H9 (cell line): ENCODE results near the gene STK31. TPM values are rescaled to one million over a fixed set of nuclear protein-coding genes. Genes with fewer than 3 reads are reported as not detected.

Experiments used
- DNase-seq: peaks from one replicate; pipeline ENCODE4 v3.0.0-alpha.2; 2017
- H2AFZ ChIP-seq: one replicate; pipeline ENCODE4 v1.6.1; 2013; ENCODE audit warnings: mild to moderate bottlenecking, low read length, control low read depth, moderate library complexity
- H2AK5ac ChIP-seq: 2 replicates; pipeline ENCODE4 v1.6.1; 2013; ENCODE audit warnings: low read length, control low read depth, mixed read lengths; ENCODE audit not compliant: insufficient read length
- H2BK120ac ChIP-seq: one replicate; pipeline ENCODE4 v1.6.1; 2013; ENCODE audit warnings: low read depth, mild to moderate bottlenecking, low read length, control low read depth, inconsistent platforms; ENCODE audit not compliant: poor library complexity, severe bottlenecking
- H2BK12ac ChIP-seq: 2 replicates; pipeline ENCODE4 v1.6.1; 2013; ENCODE audit warnings: low read length, control low read depth, mixed read lengths, low read depth; ENCODE audit not compliant: insufficient read length
- H2BK15ac ChIP-seq: 2 replicates; pipeline ENCODE4 v1.6.1; 2013; ENCODE audit warnings: low read depth, low read length, control low read depth
- H2BK20ac ChIP-seq: one replicate; pipeline ENCODE4 v1.6.1; 2013; ENCODE audit warnings: low read depth, mild to moderate bottlenecking, low read length, control low read depth, inconsistent platforms; ENCODE audit not compliant: poor library complexity, severe bottlenecking
- H2BK5ac ChIP-seq: 2 replicates; pipeline ENCODE4 v1.6.1; 2013; ENCODE audit warnings: low read length, control low read depth, mixed read lengths; ENCODE audit not compliant: insufficient read length
- H3K14ac ChIP-seq: 2 replicates; pipeline ENCODE4 v1.6.1; 2013; ENCODE audit warnings: low read length, control low read depth; ENCODE audit not compliant: insufficient read depth
- H3K18ac ChIP-seq: 2 replicates; pipeline ENCODE4 v1.6.1; 2013; ENCODE audit warnings: low read depth, mild to moderate bottlenecking, mixed read lengths, low read length, control low read depth; ENCODE audit not compliant: insufficient read length
- H3K23ac ChIP-seq: 2 replicates; pipeline ENCODE4 v1.6.1; 2013; ENCODE audit warnings: low read length, control low read depth, mixed read lengths, low read depth; ENCODE audit not compliant: insufficient read length
- H3K23me2 ChIP-seq: 2 replicates; pipeline ENCODE4 v1.6.1; 2013; ENCODE audit warnings: low read depth, mild to moderate bottlenecking, mixed read lengths, low read length, control low read depth; ENCODE audit not compliant: insufficient read length, poor library complexity, severe bottlenecking
- H3K27ac ChIP-seq: 2 replicates; pipeline ENCODE4 v1.5.1; 2013; ENCODE audit warnings: low read length, control low read depth, mixed read lengths, low read depth; ENCODE audit not compliant: insufficient read length
- H3K27me3 ChIP-seq: 2 replicates; pipeline ENCODE4 v1.6.1; 2013; ENCODE audit warnings: low read length, control low read depth, inconsistent platforms; ENCODE audit not compliant: insufficient read depth
- H3K4ac ChIP-seq: 2 replicates; pipeline ENCODE4 v1.6.1; 2013; ENCODE audit warnings: low read depth, mild to moderate bottlenecking, control low read depth, inconsistent platforms, low read length, moderate library complexity
- H3K4me1 ChIP-seq: 2 replicates; pipeline ENCODE4 v1.6.1; 2013; ENCODE audit warnings: low read length, control low read depth, inconsistent platforms; ENCODE audit not compliant: insufficient read depth
- H3K4me2 ChIP-seq: 2 replicates; pipeline ENCODE4 v1.6.1; 2013; ENCODE audit warnings: low read length, control low read depth, mixed read lengths; ENCODE audit not compliant: insufficient read length, insufficient read depth
- H3K56ac ChIP-seq: 2 replicates; pipeline ENCODE4 v1.6.1; 2013; ENCODE audit warnings: low read depth, mild to moderate bottlenecking, mixed read lengths, low read length, control low read depth; ENCODE audit not compliant: insufficient read length
- H3K79me1 ChIP-seq: 2 replicates; pipeline ENCODE4 v1.6.1; 2013; ENCODE audit warnings: low read depth, mild to moderate bottlenecking, moderate library complexity, low read length, control low read depth, inconsistent platforms; ENCODE audit not compliant: insufficient read depth, poor library complexity, severe bottlenecking
- H3K79me2 ChIP-seq: 2 replicates; pipeline ENCODE4 v1.6.1; 2013; ENCODE audit warnings: low read length, control low read depth, inconsistent platforms; ENCODE audit not compliant: insufficient read depth
- H3K9ac ChIP-seq: 2 replicates; pipeline ENCODE4 v1.6.1; 2013; ENCODE audit warnings: low read length, control low read depth, mixed read lengths; ENCODE audit not compliant: insufficient read length; ENCODE audit errors: extremely low read depth
- H3K9me3 ChIP-seq: one replicate; pipeline ENCODE4 v1.6.1; 2013; ENCODE audit warnings: low read depth, low read length, inconsistent platforms; ENCODE audit not compliant: control insufficient read depth
- H3T11ph ChIP-seq: one replicate; pipeline ENCODE4 v1.6.1; 2013; ENCODE audit warnings: mild to moderate bottlenecking, low read length, control low read depth, inconsistent platforms
- H4K20me1 ChIP-seq: one replicate; pipeline ENCODE4 v1.6.1; 2013; ENCODE audit not compliant: control insufficient read depth, insufficient read length, insufficient read depth
- H4K5ac ChIP-seq: 2 replicates; pipeline ENCODE4 v1.6.1; 2013; ENCODE audit warnings: low read depth, mild to moderate bottlenecking, mixed read lengths, low read length, control low read depth; ENCODE audit not compliant: insufficient read length
- H4K8ac ChIP-seq: replicated peaks from 2 replicates; pipeline ENCODE4 v1.6.1; 2013; ENCODE audit warnings: low read length, control low read depth, mixed read lengths, low read depth; ENCODE audit not compliant: insufficient read length
- H4K91ac ChIP-seq: 2 replicates; pipeline ENCODE4 v1.6.1; 2013; ENCODE audit warnings: low read depth, mild to moderate bottlenecking, moderate library complexity, mixed read lengths, low read length, control low read depth; ENCODE audit not compliant: insufficient read length
- H3K27ac Mint-ChIP-seq, 3 experiments: 2 replicates in 2 of 3; 3 replicates in 1 of 3; pipeline ENCODE4 v1.8.0; 2020 to 2021; ENCODE audit warnings: mixed read lengths in 3 of 3, mild to moderate bottlenecking in 1 of 3, moderate library complexity in 1 of 3
- H3K27me3 Mint-ChIP-seq: 2 replicates; pipeline ENCODE4 v1.8.0; 2021; ENCODE audit warnings: low read depth, mild to moderate bottlenecking, moderate library complexity, mixed read lengths
- H3K36me3 Mint-ChIP-seq, 3 experiments: 2 replicates in 2 of 3; 3 replicates in 1 of 3; pipeline ENCODE4 v1.8.0; 2020 to 2021; ENCODE audit warnings: low read depth in 3 of 3, mixed read lengths in 3 of 3; ENCODE audit not compliant: insufficient read depth in 1 of 3
- H3K4me1 Mint-ChIP-seq, 2 experiments: 2 replicates each; pipeline ENCODE4 v1.8.0; 2020; ENCODE audit warnings: mixed read lengths in 2 of 2
- H3K4me3 Mint-ChIP-seq, 2 experiments: 2 replicates in 1 of 2; 3 replicates in 1 of 2; pipeline ENCODE4 v1.8.0; 2020 to 2021; ENCODE audit warnings: mild to moderate bottlenecking in 2 of 2, mixed read lengths in 2 of 2, moderate library complexity in 1 of 2
- H3K9me3 Mint-ChIP-seq, 2 experiments: 2 replicates in 1 of 2; 3 replicates in 1 of 2; pipeline ENCODE4 v1.8.0; 2020; ENCODE audit warnings: mild to moderate bottlenecking in 2 of 2, mixed read lengths in 2 of 2, moderate library complexity in 1 of 2
- WGBS: extraction: QIAGEN DNeasy Blood & Tissue Kit; methylation state at CpG from one replicate; pipeline ENCODE4 v1.1.7; 2013; ENCODE audit warnings: missing lambda C conversion rate, low lambda C conversion rate, mixed read lengths; ENCODE audit not compliant: insufficient read length; ENCODE audit errors: extremely low coverage; 5-methylcytosine and 5-hydroxymethylcytosine counted together
- total RNA-seq: library from RNA; stranded (reverse); gene quantifications from 2 replicates; pipeline ENCODE4 v1.2.1, GENCODE V29; 2021
- TF ChIP-seq, protein P1 (sequence below): fragments of 200-600 bp; sonication (generic); conservative IDR thresholded peaks from 3 replicates; pipeline ENCODE4 v1.8.0; 2021; ENCODE audit warnings: antibody characterized with exemption, mild to moderate bottlenecking

STK31 gene
- total RNA-seq, 1 experiment from 2014 or later: 0.24 TPM

GRCh38 chr7:23765943-23766342 is 55.9 kb downstream of the STK31 start:
- Histone ChIP-seq H3K23me2 (no peaks in the 10 kb centered on the region), H2BK5ac (no peak overlapping the region), H3K79me2 (no peaks in the 10 kb centered on the region), H3K23ac (no peak overlapping the region), H3K27me3 (no peaks in the 10 kb centered on the region), H2AFZ (no peak overlapping the region), H4K8ac (no peak overlapping the region), H3K4me2 (no peak overlapping the region), H2BK20ac (no peak overlapping the region), H2BK15ac (no peak overlapping the region), H2BK120ac (no peak overlapping the region), H3K14ac (no peak overlapping the region), H3K4ac (no peak overlapping the region), H2AK5ac (no peak overlapping the region), H3K9ac (no peak overlapping the region), H4K5ac (no peak overlapping the region), H3K18ac (no peak overlapping the region), H4K20me1 (no peaks in the 10 kb centered on the region), H3K9me3 (no peaks in the 10 kb centered on the region), H3K4me1 (no peaks in the 10 kb centered on the region), H3K79me1 (no peaks in the 10 kb centered on the region), H3K27ac (no peak overlapping the region), H3K56ac (no peak overlapping the region), H2BK12ac (no peak overlapping the region), H4K91ac (no peak overlapping the region), H3T11ph (no peak overlapping the region)
- no peak for DNase-seq
- H3K9me3 Mint-ChIP-seq: no peaks in the 10 kb centered on the region
- H3K27ac Mint-ChIP-seq: no peak overlapping the region
- H3K4me3 Mint-ChIP-seq: no peak overlapping the region
- TF ChIP-seq, protein P1, sequence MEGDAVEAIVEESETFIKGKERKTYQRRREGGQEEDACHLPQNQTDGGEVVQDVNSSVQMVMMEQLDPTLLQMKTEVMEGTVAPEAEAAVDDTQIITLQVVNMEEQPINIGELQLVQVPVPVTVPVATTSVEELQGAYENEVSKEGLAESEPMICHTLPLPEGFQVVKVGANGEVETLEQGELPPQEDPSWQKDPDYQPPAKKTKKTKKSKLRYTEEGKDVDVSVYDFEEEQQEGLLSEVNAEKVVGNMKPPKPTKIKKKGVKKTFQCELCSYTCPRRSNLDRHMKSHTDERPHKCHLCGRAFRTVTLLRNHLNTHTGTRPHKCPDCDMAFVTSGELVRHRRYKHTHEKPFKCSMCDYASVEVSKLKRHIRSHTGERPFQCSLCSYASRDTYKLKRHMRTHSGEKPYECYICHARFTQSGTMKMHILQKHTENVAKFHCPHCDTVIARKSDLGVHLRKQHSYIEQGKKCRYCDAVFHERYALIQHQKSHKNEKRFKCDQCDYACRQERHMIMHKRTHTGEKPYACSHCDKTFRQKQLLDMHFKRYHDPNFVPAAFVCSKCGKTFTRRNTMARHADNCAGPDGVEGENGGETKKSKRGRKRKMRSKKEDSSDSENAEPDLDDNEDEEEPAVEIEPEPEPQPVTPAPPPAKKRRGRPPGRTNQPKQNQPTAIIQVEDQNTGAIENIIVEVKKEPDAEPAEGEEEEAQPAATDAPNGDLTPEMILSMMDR: no peak
- H3K27me3 Mint-ChIP-seq: no peaks in the 10 kb centered on the region
- H3K4me1 Mint-ChIP-seq: peaks cover 2 to 6% of the 10 kb centered on the region in 2 experiments; a peak in 3 of 4 replicates
- no CpG with 5 or more reads among the region's 3 CpGs for WGBS
- no peaks in the 10 kb centered on the region for H3K36me3 Mint-ChIP-seq
